Measurements from ENCODE around the gene LAMA1.

- TF ChIP-seq CTCF (conservative IDR thresholded peaks at IDR 0.05; ENCODE audit: low read depth, low read length) (no peak), EZH2 (IDR thresholded peaks at IDR 0.05; ENCODE audit: low read length, unreplicated experiment) (no peak), EZH2phosphoT487 (IDR thresholded peaks at IDR 0.05; ENCODE audit: borderline replicate concordance, low read length) (no peak)
Measured at GRCh38 chr18:6943143-6943542, 174.5 kb downstream of the LAMA1 start.
